Upper lobe of right lung (tissue), 1 donor: ENCODE measurements around the gene C1orf21. TPM values are rescaled to one million over a fixed set of nuclear protein-coding genes. Genes with fewer than 3 reads are reported as not detected.
A peak's percentile ranks its signal among the peaks of the same experiment; 100 is the strongest.

ENCODE experiments used
- ATAC-seq: fragments of 200-7000 bp; cut with Tn5 transposase; one replicate; pipeline ENCODE4 v1.9.1; 2020; ENCODE audit warnings: mild to moderate bottlenecking, moderate library complexity
- DNase-seq: peaks from one replicate; pipeline ENCODE4 v3.0.0-alpha.2; 2020
- H3K27ac ChIP-seq: fragments of 200-600 bp; one replicate; pipeline ENCODE4 v1.8.0; 2022
- H3K27me3 ChIP-seq: fragments of 200-600 bp; one replicate; pipeline ENCODE4 v1.8.0; 2022; ENCODE audit warnings: mild to moderate bottlenecking
- H3K36me3 ChIP-seq: fragments of 200-600 bp; one replicate; pipeline ENCODE4 v1.8.0; 2022
- H3K4me1 ChIP-seq: fragments of 200-600 bp; one replicate; pipeline ENCODE4 v1.8.0; 2022
- H3K4me3 ChIP-seq: fragments of 200-600 bp; one replicate; pipeline ENCODE4 v1.8.0; 2022; ENCODE audit warnings: mild to moderate bottlenecking
- H3K9me3 ChIP-seq: fragments of 200-600 bp; one replicate; pipeline ENCODE4 v1.8.0; 2022
- CTCF ChIP-seq: fragments of 200-600 bp; IDR thresholded peaks from one replicate; pipeline ENCODE4 v1.8.0; 2022; ENCODE audit warnings: antibody characterized with exemption
- intact Hi-C: fragments of 100-400 bp; cut with DNase I; formaldehyde crosslinking; loops from one replicate; pipeline ENCODE4 v1.11.0; 2022
- total RNA-seq: library from RNA; stranded (reverse); fragmentation: NEBNext Ultra II Directional; extraction: Animal tissue kit (Norgen Biotek cat#: 25700); gene quantifications from one replicate; pipeline ENCODE4 v1.2.1, GENCODE V29; 2021
- donor health status: DM: no; HTN: yes; CAD: no; lungs with severe emphysema.

C1orf21 gene
- total RNA-seq, 1 donor from 2014 or later = 78.8 TPM

- no peaks in the 10 kb centered on the region for H3K9me3 ChIP-seq
- TF ChIP-seq CTCF = no peak
- peak overlapping the region; percentile 79 for H3K27ac ChIP-seq
- H3K27me3 ChIP-seq = no peaks in the 10 kb centered on the region
- H3K4me1 ChIP-seq = peaks cover 9% of the 10 kb centered on the region
- H3K36me3 ChIP-seq = no peaks in the 10 kb centered on the region
- ATAC-seq = peak; percentile 47
- peak; percentile 78 for DNase-seq
- intact Hi-C loops = no loop called here
- H3K4me3 ChIP-seq = peak overlapping the region; percentile 86
Observed at GRCh38 chr1:184387476-184388318, 868 bp downstream of the C1orf21 start.

- TF ChIP-seq CTCF = no peak
- ATAC-seq (no peak), DNase-seq (no peak)
- peaks cover 13% of the 10 kb centered on the region for H3K4me1 ChIP-seq
- peak overlapping the region; percentile 79 for H3K27ac ChIP-seq
- no peaks in the 10 kb centered on the region for H3K27me3 ChIP-seq
- intact Hi-C loops = no loop called here
- no peaks in the 10 kb centered on the region for H3K36me3 ChIP-seq
- H3K9me3 ChIP-seq = no peaks in the 10 kb centered on the region
- peak overlapping the region; percentile 86 for H3K4me3 ChIP-seq
Observed at GRCh38 chr1:184388319-184388889, 1.6 kb downstream of the C1orf21 start.

- Histone ChIP-seq H3K4me1 (peaks cover 18% of the 10 kb centered on the region), H3K27ac (peak overlapping the region; percentile 79), H3K9me3 (no peaks in the 10 kb centered on the region), H3K36me3 (no peaks in the 10 kb centered on the region), H3K27me3 (no peaks in the 10 kb centered on the region), H3K4me3 (peak overlapping the region; percentile 86)
- no peak for TF ChIP-seq CTCF
- ATAC-seq (no peak), DNase-seq (no peak)
- intact Hi-C loops = no loop called here
Observed at GRCh38 chr1:184388971-184389370, 2.1 kb downstream of the C1orf21 start.

GRCh38 chr1:184389446-184389845 is 2.6 kb downstream of the C1orf21 start:
- no peak for TF ChIP-seq CTCF
- intact Hi-C loops = no loop called here
- no peak overlapping the region for H3K27ac ChIP-seq

GRCh38 chr1:184390889-184391288 is 4.1 kb downstream of the C1orf21 start:
- DNase-seq (no peak), ATAC-seq (no peak)
- Histone ChIP-seq H3K9me3 (no peaks in the 10 kb centered on the region), H3K27ac (peak overlapping the region; percentile 18), H3K27me3 (no peaks in the 10 kb centered on the region), H3K4me3 (no peak overlapping the region), H3K36me3 (no peaks in the 10 kb centered on the region), H3K4me1 (peaks cover 23% of the 10 kb centered on the region)
- TF ChIP-seq CTCF = no peak
- intact Hi-C loops = no loop called here

More at GRCh38 chr1:184389446-184389845, 2.6 kb downstream of the C1orf21 start:
- no peaks in the 10 kb centered on the region for H3K36me3 ChIP-seq
- H3K9me3 ChIP-seq = no peaks in the 10 kb centered on the region
- ATAC-seq (no peak), DNase-seq (no peak)
- H3K4me3 ChIP-seq = peak overlapping the region; percentile 86
- peaks cover 23% of the 10 kb centered on the region for H3K4me1 ChIP-seq
- H3K27me3 ChIP-seq = no peaks in the 10 kb centered on the region
